ENCODE measurements around the gene CAMTA1. TPM values are rescaled to one million over a fixed set of nuclear protein-coding genes. Genes with fewer than 3 reads are reported as not detected.

The CAMTA1 gene
- polyA plus RNA-seq, 5 donors: 41.0 to 56.5 (median 48.5) TPM

DNA sequence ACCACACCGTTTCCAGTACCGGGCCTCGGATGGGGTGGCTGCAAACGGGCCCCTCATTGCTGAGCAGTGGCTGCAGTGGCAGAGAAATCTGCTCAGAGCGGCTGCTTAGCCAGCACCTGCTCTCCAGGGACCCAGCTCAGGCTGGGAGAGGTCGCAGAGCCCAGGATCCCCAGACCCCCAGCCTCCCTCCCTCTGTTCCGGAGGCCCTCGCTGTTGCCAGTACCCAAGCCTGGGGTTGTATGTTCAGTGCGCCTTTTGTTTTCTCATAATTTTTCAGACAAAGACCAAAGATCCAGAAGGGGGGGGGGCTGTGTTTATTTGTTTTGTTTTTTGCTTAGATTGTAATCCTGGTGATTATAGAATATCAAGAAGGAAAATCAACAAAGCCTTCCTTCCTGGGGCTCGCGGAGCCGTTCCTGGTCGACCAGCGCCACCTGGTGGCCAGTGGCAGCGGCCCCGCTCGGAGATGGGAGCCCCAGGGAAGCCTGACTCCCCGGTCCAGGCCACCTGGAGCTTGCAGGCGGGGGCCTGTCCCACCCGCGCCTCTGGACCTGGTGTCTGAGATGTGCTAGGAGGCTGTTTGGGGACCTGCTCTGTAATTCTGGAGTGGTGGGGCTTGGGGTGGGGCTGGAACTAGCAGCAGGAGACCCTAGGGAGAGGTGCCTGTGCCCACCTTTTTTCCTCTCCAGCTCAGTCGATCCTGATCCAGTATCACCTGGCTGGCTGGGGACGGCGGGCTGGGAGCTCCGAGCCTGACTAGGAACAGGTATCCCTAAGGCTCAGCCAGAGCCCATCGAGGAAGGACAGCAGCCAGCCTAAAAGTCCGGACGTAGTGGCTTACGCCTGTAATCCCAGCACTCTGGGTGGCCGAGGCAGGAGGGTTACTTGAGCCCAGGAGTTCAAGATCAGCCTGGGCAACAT lies 862.0 kb downstream of the CAMTA1 start:
- DNase-seq: peak in 1 of 2 donors; percentile 48

DNA sequence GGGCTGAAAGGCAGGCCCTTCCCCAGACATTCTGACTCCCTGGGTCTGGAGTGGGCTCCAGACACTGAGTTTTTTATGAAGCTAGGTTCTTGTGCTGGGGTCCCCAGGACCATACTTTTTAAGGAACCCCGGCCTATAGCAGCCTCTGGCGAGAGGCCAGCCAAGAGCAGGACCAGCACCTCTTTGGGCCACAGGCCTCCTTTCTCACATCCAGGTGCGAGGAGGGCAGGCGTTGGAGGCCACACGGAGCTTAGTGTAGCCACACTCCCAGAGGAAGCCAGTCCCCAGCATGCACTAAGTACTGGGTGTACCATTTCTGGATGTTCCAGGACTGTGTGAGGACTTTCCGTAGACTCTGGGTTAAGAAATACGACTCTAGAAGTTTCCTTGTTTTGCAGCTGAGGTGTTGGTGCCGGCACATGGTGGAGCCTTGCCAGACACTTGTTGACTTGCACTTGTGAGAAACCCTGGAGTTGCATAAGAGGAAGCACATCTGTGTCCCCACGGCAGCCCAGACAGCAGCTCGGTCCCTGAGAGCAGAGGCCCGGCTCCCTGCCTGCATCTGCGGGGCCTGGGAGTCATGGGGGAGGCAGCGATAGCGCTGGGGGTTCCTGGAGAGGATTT lies 863.6 kb downstream of the CAMTA1 start:
- peak in 1 of 2 donors; percentile 39 for DNase-seq

- DNase-seq: peak; percentile 38 to 40
Measured at GRCh38 chr1:7650801-7651200, 865.5 kb downstream of the CAMTA1 start.

- DNase-seq: no peak
Measured at GRCh38 chr1:7651203-7651602, 865.9 kb downstream of the CAMTA1 start.

DNA sequence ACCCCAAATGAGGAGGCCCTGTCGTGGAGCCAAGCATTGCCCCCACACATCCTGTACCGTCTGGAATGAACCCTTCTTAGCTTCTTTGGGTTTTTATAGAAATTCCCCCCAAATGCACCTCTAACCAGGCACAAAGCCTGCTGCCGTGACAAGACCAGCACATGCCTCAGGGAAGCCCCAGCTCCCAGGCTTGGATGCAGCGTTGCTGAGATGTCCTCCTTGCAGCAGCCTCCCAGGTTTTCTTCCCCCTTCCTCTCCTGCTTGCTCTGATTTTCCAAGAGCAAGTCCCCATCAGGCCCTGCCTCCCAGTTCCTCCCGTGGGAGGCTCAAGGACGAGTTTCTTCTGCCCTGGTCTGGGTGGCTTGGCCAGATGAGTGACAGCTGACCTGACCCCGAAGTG lies 866.8 kb downstream of the CAMTA1 start:
- DNase-seq: no peak

- DNase-seq: no peak
Measured at GRCh38 chr1:7652515-7653098, 867.4 kb downstream of the CAMTA1 start.

DNA sequence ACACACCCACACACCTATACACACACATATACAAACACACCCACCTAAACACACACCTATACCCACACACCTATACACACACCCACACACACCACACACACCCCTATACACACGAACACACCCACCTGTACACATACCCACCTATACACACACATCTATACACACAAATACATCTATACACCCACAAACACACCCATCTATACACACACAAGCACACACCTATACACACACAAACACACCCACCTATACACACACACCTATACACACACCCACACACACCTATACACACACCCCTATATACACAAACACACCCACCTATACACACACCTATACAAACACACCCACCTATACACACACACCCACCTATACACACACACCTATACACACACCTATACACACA lies 869.5 kb downstream of the CAMTA1 start:
- DNase-seq: no peak

DNA sequence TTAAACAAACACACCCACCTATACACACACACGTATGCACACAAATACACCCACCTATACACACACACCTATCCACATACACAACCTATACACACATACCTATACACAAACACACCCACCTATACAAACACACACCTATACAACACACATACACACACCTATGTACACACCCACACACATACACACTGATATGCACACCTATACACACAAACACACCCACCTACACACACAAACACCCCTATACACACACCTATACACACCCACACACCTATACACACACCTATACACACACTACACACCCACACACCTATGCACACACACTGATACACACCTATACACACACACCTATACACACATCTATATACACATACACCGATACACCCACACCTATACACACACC lies 870.1 kb downstream of the CAMTA1 start:
- DNase-seq: no peak

- DNase-seq: no peak
Measured at GRCh38 chr1:7656557-7657215, 871.4 kb downstream of the CAMTA1 start.

DNA sequence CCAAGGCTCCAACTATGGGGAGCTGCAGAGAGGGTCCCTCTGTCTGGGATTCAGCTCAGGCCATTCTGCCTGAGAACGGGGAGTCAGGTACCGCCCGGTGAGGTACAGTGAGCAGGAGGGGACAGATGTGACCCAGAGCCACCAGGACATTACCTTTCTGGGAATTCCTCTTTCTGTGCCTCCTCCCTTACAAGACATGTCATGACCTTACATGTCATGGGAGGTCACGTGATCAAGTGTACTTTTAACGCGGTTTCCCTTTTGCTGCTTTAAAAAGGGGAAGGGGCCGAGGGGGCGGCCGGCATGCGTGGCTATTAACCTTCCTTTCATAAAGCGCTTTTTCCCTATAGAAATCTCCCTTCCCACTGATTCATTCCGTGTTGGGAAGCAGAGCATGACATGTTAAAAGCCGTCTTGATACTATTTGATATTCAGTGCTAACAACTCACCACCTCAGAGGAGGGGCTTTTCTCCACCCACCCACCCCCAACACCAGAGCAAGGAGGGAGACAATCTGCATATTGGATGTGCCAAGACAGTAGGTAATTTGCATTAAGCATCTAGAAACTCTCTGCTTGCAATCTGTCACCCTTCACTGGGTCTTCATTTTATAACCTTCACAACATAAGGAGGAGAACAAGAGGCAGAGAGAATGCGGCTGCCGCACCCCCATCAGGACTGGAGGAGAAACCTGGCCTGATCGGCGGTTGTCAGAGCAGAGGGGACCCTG lies 872.2 kb downstream of the CAMTA1 start:
- DNase-seq: no peak

- no peak for DNase-seq
Measured at GRCh38 chr1:7658099-7658498, 872.8 kb downstream of the CAMTA1 start.

DNA sequence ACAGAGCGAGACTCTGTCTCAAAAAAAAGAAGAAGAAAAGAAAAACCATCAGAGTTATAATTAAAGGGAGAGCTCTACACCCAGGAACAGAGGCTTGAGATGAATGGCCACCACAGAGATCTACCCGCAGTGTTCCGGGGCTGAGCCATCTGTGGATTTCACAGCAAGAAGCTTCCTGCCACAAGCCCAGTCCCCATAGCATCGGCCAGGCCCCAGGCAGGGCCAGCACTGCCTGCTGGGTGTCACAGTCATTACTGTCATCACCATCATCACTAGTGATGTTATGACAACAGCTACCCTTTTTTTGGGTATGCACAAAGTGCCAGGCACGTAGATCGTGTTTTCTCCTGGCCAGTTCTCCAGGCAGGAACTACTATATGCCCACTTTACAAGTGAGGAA lies 874.3 kb downstream of the CAMTA1 start:
- DNase-seq: no peak

DNA sequence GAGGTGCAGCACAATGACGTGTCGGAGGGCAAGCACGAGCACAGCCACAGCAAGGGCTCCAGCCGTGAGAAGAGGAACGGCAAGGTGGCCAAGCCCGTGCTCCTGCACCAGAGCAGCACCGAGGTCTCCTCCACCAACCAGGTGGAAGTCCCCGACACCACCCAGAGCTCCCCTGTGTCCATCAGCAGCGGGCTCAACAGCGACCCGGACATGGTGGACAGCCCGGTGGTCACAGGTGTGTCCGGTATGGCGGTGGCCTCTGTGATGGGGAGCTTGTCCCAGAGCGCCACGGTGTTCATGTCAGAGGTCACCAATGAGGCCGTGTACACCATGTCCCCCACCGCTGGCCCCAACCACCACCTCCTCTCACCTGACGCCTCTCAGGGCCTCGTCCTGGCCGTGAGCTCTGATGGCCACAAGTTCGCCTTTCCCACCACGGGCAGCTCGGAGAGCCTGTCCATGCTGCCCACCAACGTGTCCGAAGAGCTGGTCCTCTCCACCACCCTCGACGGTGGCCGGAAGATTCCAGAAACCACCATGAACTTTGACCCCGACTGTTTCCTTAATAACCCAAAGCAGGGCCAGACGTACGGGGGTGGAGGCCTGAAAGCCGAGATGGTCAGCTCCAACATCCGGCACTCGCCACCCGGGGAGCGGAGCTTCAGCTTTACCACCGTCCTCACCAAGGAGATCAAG lies 878.3 kb downstream of the CAMTA1 start:
- no peak for DNase-seq

DNA sequence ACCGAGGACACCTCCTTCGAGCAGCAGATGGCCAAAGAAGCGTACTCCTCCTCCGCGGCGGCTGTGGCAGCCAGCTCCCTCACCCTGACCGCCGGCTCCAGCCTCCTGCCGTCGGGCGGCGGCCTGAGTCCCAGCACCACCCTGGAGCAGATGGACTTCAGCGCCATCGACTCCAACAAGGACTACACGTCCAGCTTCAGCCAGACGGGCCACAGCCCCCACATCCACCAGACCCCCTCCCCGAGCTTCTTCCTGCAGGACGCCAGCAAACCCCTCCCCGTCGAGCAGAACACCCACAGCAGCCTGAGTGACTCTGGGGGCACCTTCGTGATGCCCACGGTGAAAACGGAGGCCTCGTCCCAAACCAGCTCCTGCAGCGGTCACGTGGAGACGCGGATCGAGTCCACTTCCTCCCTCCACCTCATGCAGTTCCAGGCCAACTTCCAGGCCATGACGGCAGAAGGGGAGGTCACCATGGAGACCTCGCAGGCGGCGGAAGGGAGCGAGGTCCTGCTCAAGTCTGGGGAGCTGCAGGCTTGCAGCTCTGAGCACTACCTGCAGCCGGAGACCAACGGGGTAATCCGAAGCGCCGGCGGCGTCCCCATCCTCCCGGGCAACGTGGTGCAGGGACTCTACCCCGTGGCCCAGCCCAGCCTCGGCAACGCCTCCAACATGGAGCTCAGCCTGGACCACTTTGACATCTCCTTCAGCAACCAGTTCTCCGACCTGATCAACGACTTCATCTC lies 879.1 kb downstream of the CAMTA1 start:
- DNase-seq: no peak

- DNase-seq: no peak
Measured at GRCh38 chr1:7664893-7665250, 879.6 kb downstream of the CAMTA1 start.

- DNase-seq: no peak
Measured at GRCh38 chr1:7666249-7666648, 881.0 kb downstream of the CAMTA1 start.

- no peak for DNase-seq
Measured at GRCh38 chr1:7667159-7667558, 881.9 kb downstream of the CAMTA1 start.

GRCh38 chr1:7667625-7668218 lies 882.5 kb downstream of the CAMTA1 start:
- DNase-seq: peak; percentile 75 to 84

DNA sequence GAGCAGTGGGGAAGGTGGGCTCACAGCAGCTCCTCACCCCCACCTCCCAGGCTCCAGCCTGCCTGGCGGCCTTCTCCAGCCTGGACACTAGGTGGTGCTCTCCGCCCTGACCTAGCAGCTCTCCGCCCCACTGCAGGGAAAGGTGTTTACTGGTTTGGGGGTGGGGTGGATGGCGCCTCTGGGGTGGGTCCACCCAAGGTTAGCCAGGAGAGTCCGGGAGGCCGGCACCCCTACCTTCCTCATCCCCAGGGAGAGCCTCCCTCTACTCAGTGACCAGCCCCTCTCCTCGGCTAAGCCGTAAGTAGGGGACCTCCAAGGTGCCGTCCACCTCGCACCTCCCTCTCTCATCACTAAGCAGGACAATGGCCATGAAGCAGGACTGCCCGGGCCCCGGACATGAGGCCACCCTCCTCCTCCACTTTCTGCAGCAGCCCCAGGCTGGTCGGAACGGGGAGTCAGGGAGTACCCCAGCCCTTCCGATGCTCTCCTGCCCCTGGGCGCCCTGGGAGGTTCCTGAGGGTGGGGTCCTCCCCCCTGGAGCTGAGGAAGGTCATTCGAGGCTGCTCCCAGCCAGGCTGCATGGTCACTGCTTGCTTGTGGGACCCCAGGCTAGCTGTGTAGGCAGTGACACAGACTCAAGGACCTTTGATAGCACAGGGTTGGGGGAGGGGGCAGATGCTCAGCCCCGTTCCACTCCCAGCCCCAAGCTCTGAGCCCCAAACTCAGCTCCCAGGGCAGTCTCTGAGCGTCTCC lies 884.5 kb downstream of the CAMTA1 start:
- DNase-seq: no peak
